RWPE1 (cell line): ENCODE measurements around the gene HLCS.

Experiments used
- CTCF ChIA-PET: fragments of 350-600 bp; sonication (Branson Sonifier 250); formaldehyde crosslinking; extraction: SDS; loops from one replicate; lab custom pipeline; 2021; lab: Yijun Ruan, JAX
- POLR2A ChIA-PET: fragments of 400-600 bp; formaldehyde crosslinking; extraction: SDS; loops from one replicate; lab custom pipeline; 2020; ENCODE audit warnings: antibody characterized with exemption; ENCODE audit not compliant: low non-redundant PET; lab: Yijun Ruan, JAX
- DNase-seq: peaks from one replicate; pipeline ENCODE4 v3.0.0; 2012; ENCODE audit warnings: low spot score
- H3K27ac ChIP-seq: fragments of 450-650 bp; 2 replicates; pipeline ENCODE4 v1.5.1; 2017
- TF ChIP-seq, protein P1 (sequence below): fragments of 450-650 bp; conservative IDR thresholded peaks from 2 replicates; pipeline ENCODE4 v1.5.1; 2017; ENCODE audit warnings: low read depth, mild to moderate bottlenecking

HLCS gene

DNA sequence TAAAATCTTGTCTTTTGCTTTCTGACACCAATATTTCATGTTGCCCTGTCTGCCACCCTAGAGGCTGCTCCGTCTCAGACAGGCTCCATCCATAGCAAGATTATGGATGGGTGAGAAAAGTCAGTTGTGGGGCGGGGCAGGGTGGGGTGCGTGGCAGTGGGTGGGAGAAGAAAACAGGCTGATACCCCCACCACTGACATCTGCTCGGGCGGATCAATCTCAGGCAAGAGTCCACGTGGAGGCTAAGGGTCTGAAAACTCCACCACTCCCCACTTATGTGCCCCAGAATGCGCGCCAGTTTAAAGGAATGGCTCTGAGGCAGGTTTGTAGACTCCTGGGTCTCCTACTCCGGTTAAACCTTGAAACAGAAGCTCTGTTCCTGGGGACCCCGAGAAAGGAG, 101.5 kb downstream of the HLCS start:
- no peak for DNase-seq
- no peak overlapping the region for H3K27ac ChIP-seq
- CTCF ChIA-PET = no interaction called here
- TF ChIP-seq, protein P1, sequence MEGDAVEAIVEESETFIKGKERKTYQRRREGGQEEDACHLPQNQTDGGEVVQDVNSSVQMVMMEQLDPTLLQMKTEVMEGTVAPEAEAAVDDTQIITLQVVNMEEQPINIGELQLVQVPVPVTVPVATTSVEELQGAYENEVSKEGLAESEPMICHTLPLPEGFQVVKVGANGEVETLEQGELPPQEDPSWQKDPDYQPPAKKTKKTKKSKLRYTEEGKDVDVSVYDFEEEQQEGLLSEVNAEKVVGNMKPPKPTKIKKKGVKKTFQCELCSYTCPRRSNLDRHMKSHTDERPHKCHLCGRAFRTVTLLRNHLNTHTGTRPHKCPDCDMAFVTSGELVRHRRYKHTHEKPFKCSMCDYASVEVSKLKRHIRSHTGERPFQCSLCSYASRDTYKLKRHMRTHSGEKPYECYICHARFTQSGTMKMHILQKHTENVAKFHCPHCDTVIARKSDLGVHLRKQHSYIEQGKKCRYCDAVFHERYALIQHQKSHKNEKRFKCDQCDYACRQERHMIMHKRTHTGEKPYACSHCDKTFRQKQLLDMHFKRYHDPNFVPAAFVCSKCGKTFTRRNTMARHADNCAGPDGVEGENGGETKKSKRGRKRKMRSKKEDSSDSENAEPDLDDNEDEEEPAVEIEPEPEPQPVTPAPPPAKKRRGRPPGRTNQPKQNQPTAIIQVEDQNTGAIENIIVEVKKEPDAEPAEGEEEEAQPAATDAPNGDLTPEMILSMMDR = no peak
- POLR2A ChIA-PET = no interaction called here

DNA sequence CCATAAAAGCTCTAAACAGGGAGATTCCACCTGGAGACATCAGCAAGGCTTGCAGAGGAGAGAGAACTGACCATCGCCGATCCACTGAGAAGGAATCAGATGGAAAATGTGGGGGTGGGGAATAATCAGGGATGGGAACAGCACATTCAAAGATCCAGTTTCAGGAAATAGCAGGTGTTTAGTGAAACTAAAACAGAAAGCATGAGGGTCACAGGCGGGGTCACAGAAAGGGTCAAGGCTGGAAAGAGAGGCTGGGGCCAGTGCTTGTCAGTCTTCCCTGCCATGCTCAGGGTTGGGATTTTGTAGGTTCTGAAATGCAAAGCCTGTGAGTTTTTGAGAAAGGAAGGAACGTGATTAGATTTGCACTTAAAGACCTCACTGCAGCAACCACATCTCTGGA, 103.2 kb downstream of the HLCS start:
- POLR2A ChIA-PET = no interaction called here
- DNase-seq = no peak
- CTCF ChIA-PET = no interaction called here
- TF ChIP-seq, protein P1 = no peak
- no peak overlapping the region for H3K27ac ChIP-seq

DNA sequence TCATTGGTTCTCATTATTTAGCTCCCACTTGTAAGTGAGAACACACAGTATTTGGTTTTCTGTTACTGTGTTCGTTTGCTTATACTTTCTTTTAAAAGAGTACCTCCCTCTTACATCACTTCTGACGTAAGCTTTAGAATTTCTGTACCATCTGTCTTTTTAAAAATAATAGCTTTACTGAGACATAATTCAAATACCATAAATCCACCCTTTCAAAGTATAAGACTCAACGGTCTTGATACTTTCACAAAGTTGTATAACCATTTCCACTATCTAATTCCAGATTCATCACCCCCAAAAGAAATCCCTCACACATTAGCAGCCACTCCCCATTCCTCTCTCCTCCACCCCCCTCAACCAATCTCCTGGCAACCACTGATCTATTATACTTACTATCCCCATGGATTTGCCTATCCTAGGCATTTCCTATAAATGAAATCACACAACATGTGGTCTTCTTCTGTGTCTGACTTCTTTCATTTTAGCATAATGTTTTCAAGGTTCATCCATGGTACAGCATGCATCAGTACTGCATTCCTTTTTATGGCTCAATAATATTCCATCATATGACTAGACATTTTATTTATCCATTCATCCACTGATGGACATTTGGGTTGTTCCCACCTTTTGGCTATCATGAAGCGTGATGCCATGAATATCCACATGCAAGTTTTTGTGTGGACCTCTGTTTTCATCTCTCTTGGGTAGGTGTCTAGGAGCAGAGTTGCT, 104.7 kb downstream of the HLCS start:
- no peak overlapping the region for H3K27ac ChIP-seq
- ChIA-PET CTCF (interaction anchor here (0.9 kb wide), 1 partner anchor 8 kb away, joined by 3 read pairs; no protein-coding TSS in a partner anchor), POLR2A (interaction anchor here (0.7 kb wide), 1 partner anchor 64 kb away, joined by 3 read pairs; no protein-coding TSS in a partner anchor)
- DNase-seq = no peak
- TF ChIP-seq, protein P1 = no peak

DNA sequence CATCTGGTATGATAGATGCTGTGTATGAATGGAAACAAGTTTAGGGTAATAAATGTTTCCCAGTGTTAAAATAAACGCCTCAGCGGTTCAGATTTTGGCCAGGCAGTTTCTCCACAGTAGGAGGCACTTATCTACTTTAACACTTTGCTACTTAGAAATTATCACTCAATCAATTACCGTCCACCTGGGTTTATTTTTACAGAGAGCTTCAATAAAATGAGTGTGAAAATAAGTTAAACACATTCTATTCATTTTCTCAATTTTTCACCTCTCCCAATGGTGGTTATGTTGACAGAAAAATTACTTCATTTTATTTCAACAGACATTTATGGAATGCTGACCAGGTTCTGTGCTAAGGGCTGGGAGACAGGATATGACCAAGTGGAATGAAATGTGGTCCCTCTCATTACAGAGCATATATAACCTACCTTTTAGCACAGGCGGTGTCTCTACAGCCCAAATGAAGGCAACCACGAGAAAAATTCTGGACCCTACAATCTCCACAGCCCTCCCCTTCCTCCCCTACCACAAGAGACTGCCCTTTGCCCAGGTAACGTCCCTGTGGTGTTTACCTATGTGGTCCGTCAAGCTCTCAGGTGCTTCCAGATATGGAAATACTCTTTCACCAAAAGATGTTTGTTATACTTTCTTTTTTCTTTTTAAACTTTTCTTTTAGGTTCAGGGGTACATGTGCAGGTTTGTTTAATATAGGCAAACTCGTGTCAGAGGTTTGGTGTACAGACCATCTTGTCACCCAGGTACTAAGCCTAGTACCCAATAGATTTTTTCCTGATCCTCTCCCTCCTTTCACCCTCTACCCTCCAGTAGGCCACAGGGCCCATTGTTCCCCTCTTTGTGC, 105.5 kb downstream of the HLCS start:
- ChIA-PET CTCF (interaction anchor here (0.6 kb wide), 2 partner anchors 480 to 511 kb away, joined by 3 read pairs; no protein-coding TSS in a partner anchor), POLR2A (interaction anchor here (0.7 to 0.8 kb wide), 2 partner anchors 12 to 65 kb away, joined by 3 read pairs; no protein-coding TSS in a partner anchor)
- peak overlapping the region; percentile 73; the same call in 1 of the 2 replicates for H3K27ac ChIP-seq
- peak; percentile 80 for DNase-seq
- TF ChIP-seq, protein P1 = no peak

DNA sequence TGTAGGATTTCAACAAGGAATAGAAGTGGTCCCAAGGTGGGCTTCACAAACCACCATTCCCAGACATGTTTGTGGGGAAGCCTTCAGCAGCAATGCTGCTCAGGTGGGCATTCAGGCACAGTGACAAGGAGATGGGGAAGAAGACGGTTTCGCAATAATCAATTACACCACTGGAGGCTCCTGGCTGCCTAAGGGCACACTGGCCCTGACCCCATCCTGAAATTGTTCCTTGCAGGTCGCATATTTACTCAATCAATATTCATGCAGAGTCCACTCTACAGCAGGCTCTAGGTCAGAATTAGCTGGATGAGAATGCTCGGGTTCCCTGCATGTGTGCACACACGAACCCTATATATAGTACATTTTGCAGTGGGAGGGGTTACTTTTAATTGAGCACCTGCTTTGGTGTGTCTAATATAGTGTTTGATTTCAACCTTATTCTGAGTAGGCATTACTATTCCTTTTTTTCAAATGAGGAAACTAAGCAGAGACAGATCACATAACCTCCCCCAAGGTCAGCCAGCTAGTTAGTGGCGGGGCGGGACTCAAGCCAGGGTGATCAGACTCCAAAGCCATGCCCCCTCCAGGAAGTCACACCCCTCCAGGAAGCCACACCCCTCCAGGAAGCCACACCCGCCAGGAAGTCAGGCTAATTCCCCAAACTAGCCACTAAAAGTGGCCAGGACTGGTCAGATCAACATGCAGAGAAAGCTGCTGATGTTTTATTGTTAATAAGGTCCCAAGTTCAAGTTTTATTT, 106.5 kb downstream of the HLCS start:
- ChIA-PET CTCF (interaction anchor here (0.6 to 0.7 kb wide), 2 partner anchors 116 to 482 kb away, joined by 3 read pairs; no protein-coding TSS in a partner anchor), POLR2A (interaction anchor here (0.8 kb wide), 1 partner anchor 11 kb away, joined by 3 read pairs; no protein-coding TSS in a partner anchor)
- DNase-seq = peak; percentile 93
- H3K27ac ChIP-seq = peak overlapping the region; percentile 71
- TF ChIP-seq, protein P1 = no peak
